PC-3 (cell line): ENCODE data around the gene SMARCD1.

Experiments
- EZH2 ChIP-seq: fragments of 300-600 bp; sonication (generic); IDR thresholded peaks from one replicate; pipeline ENCODE4 v1.6.1; 2017; ENCODE audit warnings: antibody characterized with exemption, mild to moderate bottlenecking, low read length; ENCODE audit not compliant: unreplicated experiment
- EZH2phosphoT487 ChIP-seq: fragments of 300-600 bp; sonication (generic); IDR thresholded peaks from 2 replicates; pipeline ENCODE4 v1.6.1; 2018; ENCODE audit warnings: mild to moderate bottlenecking, antibody characterized with exemption, low read length, borderline replicate concordance
- TF ChIP-seq, protein P1 (sequence below): fragments of 300-600 bp; sonication (generic); conservative IDR thresholded peaks from 2 replicates; pipeline ENCODE4 v1.5.1; 2017; ENCODE audit warnings: antibody characterized with exemption, low read depth, mild to moderate bottlenecking, low read length

DNA sequence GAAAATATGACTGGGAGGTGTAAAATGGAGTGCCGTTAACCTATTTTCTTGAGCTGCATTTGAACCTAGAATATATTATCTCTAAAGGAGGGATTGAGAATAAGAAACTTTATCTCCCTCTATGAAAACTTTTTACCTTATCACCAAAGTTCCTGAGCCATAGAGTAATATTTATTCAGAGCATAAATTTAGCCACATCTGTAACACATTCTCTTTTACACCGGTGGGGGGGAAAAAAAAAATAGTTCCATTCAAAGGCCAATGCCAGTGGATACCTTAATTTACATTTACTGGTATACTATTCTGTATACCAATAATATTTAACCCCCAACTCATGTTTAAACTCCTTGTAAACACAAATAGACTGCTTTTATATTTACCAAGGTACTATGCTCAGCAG is 60.3 kb downstream of the SMARCD1 start:
- TF ChIP-seq, protein P1, sequence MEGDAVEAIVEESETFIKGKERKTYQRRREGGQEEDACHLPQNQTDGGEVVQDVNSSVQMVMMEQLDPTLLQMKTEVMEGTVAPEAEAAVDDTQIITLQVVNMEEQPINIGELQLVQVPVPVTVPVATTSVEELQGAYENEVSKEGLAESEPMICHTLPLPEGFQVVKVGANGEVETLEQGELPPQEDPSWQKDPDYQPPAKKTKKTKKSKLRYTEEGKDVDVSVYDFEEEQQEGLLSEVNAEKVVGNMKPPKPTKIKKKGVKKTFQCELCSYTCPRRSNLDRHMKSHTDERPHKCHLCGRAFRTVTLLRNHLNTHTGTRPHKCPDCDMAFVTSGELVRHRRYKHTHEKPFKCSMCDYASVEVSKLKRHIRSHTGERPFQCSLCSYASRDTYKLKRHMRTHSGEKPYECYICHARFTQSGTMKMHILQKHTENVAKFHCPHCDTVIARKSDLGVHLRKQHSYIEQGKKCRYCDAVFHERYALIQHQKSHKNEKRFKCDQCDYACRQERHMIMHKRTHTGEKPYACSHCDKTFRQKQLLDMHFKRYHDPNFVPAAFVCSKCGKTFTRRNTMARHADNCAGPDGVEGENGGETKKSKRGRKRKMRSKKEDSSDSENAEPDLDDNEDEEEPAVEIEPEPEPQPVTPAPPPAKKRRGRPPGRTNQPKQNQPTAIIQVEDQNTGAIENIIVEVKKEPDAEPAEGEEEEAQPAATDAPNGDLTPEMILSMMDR, result no peak
- TF ChIP-seq EZH2phosphoT487 (no peak), EZH2 (no peak)
